ENCODE results near the gene CACHD1.

The CACHD1 gene

DNA sequence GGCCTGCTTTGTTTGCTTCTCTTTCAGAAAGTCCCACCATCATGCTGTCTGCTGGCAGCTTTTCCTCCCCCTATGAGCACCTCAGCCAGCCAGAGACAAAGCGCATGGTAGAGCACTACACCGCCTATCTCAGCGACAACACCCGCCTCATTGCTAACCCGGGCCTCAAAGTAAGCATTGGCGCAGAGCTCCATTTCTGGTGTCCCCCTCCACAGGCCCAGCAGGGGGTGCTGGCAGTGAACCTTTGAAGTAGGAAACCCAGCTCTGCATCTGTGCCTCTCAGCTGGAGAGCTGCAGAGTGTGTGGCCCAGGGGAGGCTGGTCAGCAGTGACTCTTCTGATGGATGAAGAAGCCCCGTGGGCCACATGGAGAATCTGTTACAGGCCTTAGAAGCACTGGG is 193.7 kb downstream of the CACHD1 start:
- POLR2A ChIA-PET, result no interaction called here
- peak; percentile 10 for DNase-seq (ENCODE audit: extremely low spot score)
- TF ChIP-seq, protein P1, sequence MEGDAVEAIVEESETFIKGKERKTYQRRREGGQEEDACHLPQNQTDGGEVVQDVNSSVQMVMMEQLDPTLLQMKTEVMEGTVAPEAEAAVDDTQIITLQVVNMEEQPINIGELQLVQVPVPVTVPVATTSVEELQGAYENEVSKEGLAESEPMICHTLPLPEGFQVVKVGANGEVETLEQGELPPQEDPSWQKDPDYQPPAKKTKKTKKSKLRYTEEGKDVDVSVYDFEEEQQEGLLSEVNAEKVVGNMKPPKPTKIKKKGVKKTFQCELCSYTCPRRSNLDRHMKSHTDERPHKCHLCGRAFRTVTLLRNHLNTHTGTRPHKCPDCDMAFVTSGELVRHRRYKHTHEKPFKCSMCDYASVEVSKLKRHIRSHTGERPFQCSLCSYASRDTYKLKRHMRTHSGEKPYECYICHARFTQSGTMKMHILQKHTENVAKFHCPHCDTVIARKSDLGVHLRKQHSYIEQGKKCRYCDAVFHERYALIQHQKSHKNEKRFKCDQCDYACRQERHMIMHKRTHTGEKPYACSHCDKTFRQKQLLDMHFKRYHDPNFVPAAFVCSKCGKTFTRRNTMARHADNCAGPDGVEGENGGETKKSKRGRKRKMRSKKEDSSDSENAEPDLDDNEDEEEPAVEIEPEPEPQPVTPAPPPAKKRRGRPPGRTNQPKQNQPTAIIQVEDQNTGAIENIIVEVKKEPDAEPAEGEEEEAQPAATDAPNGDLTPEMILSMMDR (IDR thresholded peaks at IDR 0.05; ENCODE audit: control extremely low read depth, extremely low read depth, low read depth, missing control alignments), result no peak
- CTCF ChIA-PET, result interaction anchor here (1.4 to 5.7 kb wide), 3 partner anchors 12 to 27 kb away, joined by 3 to 45 read pairs (median 4); no protein-coding TSS in a partner anchor

DNA sequence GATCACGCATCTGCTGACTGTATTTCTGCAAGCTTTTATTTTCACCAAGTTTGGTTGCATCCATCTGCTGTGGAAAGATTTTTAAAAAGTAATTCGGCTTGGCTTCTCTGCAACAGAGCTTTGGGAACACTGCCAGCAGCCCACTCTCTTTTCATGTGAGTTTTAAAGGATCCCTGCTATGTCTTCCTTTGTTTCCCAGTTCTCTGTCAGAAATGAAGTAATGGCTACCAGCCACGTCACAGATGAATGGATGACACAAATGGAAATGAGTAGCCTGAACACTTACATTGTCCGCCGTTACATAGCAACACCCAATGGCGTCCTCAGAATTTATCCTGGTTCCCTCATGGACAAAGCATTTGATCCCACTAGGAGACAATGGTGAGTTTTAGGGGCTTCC is 194.4 kb downstream of the CACHD1 start:
- DNase-seq (ENCODE audit: extremely low spot score), result no peak
- ChIA-PET CTCF (interaction anchor here (1.6 to 5.7 kb wide), 2 partner anchors 12 to 15 kb away, joined by 4 to 45 read pairs; no protein-coding TSS in a partner anchor), POLR2A (no interaction called here)
- TF ChIP-seq, protein P1 (IDR thresholded peaks at IDR 0.05; ENCODE audit: control extremely low read depth, extremely low read depth, low read depth, missing control alignments), result no peak

DNA sequence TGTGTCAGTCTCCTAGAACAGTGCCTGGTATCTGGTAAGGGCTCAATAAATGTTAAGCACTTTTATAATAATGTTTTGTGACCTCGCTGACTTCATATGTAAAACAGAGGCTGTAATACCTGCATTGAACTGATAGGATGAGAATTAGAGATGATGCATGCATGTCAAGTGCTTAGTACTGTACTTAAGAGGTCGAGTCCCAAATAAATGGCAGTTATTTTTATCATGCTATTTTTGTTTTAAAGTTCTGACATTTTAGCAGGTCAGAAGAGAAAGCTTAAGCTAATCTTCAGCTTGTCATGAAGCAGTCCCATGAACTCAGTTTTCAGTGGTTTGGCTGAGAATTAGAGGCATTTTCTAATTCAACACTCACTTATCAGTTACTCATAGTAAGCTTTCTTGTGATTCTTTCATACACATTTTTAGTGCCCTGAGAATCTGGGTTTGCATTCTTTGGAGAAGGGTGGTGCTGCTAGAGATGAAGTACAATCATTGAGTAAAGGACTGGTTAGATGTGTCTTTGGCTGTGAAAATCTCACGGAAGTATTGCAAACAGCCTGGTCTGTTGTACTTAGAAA is 199.3 kb downstream of the CACHD1 start:
- DNase-seq (ENCODE audit: extremely low spot score), result no peak
- ChIA-PET CTCF (interaction anchor here (1.9 to 2.0 kb wide), 2 partner anchors 8 to 10 kb away, joined by 4 to 7 read pairs; no protein-coding TSS in a partner anchor), POLR2A (no interaction called here)
- TF ChIP-seq, protein P1 (IDR thresholded peaks at IDR 0.05; ENCODE audit: control extremely low read depth, extremely low read depth, low read depth, missing control alignments), result no peak

DNA sequence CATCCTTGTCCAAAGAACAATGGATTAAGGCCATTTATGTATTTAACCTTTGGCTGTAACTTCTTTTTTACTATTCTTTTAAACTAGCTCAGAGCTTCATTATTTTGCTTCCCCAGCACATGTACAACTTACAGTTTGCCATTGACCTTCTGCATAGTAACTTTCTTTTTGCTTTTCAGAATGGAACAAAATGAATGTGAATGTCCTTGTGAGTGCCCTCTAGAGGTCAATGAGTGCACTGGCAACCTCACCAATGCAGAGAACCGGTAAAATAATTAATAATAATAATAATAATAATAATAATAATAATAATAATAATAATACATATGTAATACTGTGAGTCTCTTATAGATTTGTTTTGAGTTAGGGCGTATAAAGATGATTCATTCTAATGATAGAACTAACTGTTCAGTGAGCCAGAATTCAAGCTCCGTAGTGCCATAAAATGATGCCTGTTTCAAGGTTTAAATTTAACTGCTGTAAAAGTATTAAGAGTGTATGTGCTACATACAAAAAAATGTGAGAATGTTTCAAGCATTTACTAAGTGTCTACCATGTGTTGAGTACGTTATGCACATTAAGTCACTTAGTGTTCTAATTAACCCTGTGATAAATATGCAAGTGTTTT is 205.9 kb downstream of the CACHD1 start:
- peak; percentile 24 for DNase-seq (ENCODE audit: extremely low spot score)
- ChIA-PET POLR2A (no interaction called here), CTCF (interaction anchor here (0.8 to 3.7 kb wide), 28 partner anchors 8 to 491 kb away, joined by 3 to 45 read pairs (median 4); no protein-coding TSS in a partner anchor)
- TF ChIP-seq, protein P1 (IDR thresholded peaks at IDR 0.05; ENCODE audit: control extremely low read depth, extremely low read depth, low read depth, missing control alignments), result peak; percentile 51

DNA sequence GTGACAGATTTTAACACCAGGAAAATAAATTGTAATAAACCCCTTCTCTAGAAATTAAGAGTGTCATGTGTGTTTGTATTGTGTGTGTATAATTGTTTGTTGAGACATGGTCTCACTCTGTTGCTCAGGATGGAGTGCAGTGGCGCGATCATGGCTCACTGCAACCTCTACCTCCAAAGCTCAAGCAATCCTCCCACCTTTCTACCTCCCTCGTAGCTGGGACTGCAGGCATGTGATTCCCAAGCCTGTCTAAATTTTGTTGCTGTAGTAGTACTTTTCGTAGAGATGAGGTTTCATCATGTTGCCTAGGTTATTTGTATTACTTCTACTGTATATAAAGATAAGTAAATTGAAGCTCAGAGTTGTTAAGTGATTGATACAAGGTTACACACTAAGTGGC is 206.5 kb downstream of the CACHD1 start:
- ChIA-PET CTCF (interaction anchor here (0.9 to 3.7 kb wide), 21 partner anchors 7 to 492 kb away, joined by 3 to 45 read pairs (median 5); no protein-coding TSS in a partner anchor), POLR2A (no interaction called here)
- DNase-seq (ENCODE audit: extremely low spot score), result no peak
- TF ChIP-seq, protein P1 (IDR thresholded peaks at IDR 0.05; ENCODE audit: control extremely low read depth, extremely low read depth, low read depth, missing control alignments), result no peak

DNA sequence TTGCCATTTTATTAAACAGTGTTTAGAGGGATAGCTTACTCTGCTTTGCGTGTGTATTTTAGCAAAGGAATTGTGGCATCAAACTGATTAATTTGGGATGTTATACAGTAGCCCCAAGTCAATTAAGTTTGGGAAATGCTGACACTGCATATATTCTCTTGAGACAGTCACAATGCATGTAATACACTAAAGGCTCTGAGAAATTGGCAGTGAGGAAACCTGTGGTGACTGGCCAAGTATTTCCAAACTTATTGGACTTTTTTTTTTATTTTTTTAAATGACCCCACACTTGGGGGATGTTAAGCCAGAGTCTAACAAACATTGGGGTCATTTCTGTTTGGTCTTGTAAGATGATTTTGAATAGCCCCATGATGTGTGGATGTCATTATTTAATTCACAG is 207.6 kb downstream of the CACHD1 start:
- TF ChIP-seq, protein P1 (IDR thresholded peaks at IDR 0.05; ENCODE audit: control extremely low read depth, extremely low read depth, low read depth, missing control alignments), result no peak
- POLR2A ChIA-PET, result no interaction called here
- DNase-seq (ENCODE audit: extremely low spot score), result no peak
- CTCF ChIA-PET, result interaction anchor here (1.2 to 3.7 kb wide), 12 partner anchors 8 to 493 kb away, joined by 3 to 45 read pairs (median 5); no protein-coding TSS in a partner anchor
